GDM1 (cell line): ENCODE results near the gene ANKRD17.

ENCODE experiments used
- DNase-seq: peaks from one replicate; lab custom pipeline; 2025; lab: John Stamatoyannopoulos, UW

ANKRD17 gene

DNA sequence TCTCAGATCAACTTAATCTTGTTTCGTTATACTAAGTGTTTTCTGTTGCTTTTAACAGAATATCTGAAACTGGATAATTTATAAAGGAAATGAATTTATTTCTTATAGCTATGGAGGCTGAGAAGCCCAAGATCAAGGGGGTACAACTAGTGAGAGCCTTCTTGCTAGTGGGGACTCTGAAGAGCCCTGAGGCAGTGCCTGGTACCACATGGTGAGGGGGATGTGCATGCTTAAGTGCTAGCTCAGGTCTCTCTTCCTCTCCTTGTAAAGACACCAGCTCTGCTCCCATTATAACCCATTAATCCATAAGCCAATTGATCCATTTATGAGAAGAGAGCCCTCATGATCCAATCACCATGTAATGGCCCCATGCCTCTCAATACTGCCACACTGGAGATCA lies 207.0 kb downstream of the ANKRD17 start:
- DNase-seq = no peak

DNA sequence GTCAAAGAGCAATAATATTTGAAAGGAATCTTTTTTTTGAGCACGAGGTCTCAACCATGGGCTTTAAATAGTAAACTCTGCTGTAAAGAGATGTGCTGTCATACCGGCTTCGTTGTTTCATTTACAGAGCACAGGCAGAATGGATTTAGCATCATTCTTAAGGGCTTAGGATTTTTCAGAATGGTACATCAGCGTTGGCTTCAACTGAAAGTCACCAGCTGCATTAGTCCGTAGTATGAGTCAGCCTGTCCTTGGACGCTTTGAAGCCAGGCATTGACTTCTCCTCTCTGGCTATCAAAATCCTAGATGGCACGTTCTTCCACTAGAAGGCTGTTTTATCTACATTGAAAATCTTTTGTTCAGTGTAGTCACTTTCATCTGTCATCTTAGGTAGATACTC lies 212.7 kb downstream of the ANKRD17 start:
- no peak for DNase-seq

DNA sequence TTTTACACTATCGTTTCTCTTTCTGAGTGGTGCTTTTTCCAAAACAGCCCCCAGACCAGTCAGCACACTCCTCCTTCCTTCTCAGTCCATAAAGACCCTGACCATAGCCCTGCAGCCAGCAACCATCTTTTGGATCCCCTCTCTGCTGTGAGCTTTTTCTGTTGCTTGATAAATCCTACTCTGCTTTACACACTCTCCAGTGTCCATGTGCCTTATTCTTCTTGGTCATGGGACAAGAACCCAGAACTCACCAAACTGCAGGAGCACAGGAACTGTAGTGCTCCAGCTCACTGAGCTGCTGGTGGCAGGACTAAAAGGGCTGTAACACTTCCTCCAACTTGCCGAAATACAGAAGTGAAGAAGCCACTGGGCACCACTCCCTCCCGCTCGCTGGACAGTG lies 221.5 kb downstream of the ANKRD17 start:
- no peak for DNase-seq

DNA sequence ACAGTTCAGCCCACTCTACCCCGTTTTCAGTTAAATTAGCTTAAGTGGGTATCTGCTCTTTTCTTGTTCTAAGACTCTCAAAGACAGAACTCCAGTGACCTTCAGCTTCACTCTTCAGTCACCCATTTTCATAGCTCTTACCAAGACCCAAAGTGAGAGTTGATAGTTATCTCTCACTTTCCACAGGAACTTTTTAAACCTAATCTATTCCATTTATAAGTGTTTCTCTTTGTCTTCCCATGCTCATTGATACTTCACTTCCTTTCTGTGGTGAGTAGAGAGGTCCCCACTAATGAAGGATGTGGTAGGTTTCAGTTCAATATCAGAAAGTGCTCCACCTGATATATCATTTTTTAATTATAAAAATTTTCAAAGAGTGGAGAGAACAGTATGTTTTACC lies 222.5 kb downstream of the ANKRD17 start:
- DNase-seq = no peak

DNA sequence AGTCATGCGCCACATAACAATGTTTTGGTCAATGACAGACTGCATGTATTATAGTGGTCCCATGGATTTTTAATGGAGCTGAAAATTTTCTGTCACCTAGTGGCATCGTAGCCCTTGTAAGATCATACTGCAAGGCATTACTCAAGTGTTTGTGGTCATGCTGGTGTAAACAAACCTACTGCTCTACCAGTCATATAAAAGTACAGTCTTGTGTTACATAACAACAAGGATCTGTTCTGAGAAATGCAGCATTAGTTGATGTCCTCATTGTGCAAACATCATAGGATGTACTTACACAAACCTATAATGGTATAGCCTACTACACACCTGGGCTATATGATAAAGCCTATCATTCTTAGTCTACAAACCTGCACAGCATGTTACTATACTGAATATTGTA lies 223.7 kb downstream of the ANKRD17 start:
- DNase-seq = no peak

DNA sequence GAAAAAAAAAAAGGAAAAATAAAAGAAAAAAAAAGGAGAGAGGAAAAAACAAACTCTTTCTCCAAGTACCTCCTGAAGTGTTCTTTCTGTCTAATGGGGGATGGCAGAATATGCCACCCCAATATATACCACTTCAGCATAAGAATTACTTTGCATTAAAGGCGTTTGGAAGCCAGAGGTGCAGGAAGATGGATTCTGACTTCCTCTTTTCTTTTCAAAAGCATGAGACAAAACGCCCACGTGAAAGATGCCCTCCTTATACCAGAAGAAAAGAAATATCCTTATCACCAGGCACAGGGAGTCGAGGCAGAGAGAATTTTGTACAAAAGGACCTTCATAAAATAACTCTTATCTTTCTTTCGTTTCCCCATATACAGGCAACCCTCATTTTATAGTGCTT lies 230.0 kb downstream of the ANKRD17 start:
- DNase-seq = no peak
